AG09319 (cell line): ENCODE results near the gene IQGAP2.
A peak's percentile ranks its signal among the peaks of the same experiment; 100 is the strongest.

ENCODE experiments used
- DNase-seq: peaks from one replicate; pipeline ENCODE4 v3.0.0-alpha.2; 2010; ENCODE audit warnings: low read depth; ENCODE audit errors: extremely low read depth
- TF ChIP-seq, protein P1 (sequence below): IDR thresholded peaks from 2 replicates; pipeline ENCODE4 v1.5.1; 2011; ENCODE audit warnings: low read depth, mild to moderate bottlenecking, inconsistent platforms, low read length, moderate library complexity

IQGAP2 gene, protein sequence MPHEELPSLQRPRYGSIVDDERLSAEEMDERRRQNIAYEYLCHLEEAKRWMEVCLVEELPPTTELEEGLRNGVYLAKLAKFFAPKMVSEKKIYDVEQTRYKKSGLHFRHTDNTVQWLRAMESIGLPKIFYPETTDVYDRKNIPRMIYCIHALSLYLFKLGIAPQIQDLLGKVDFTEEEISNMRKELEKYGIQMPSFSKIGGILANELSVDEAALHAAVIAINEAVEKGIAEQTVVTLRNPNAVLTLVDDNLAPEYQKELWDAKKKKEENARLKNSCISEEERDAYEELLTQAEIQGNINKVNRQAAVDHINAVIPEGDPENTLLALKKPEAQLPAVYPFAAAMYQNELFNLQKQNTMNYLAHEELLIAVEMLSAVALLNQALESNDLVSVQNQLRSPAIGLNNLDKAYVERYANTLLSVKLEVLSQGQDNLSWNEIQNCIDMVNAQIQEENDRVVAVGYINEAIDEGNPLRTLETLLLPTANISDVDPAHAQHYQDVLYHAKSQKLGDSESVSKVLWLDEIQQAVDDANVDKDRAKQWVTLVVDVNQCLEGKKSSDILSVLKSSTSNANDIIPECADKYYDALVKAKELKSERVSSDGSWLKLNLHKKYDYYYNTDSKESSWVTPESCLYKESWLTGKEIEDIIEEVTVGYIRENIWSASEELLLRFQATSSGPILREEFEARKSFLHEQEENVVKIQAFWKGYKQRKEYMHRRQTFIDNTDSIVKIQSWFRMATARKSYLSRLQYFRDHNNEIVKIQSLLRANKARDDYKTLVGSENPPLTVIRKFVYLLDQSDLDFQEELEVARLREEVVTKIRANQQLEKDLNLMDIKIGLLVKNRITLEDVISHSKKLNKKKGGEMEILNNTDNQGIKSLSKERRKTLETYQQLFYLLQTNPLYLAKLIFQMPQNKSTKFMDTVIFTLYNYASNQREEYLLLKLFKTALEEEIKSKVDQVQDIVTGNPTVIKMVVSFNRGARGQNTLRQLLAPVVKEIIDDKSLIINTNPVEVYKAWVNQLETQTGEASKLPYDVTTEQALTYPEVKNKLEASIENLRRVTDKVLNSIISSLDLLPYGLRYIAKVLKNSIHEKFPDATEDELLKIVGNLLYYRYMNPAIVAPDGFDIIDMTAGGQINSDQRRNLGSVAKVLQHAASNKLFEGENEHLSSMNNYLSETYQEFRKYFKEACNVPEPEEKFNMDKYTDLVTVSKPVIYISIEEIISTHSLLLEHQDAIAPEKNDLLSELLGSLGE (N-terminal part only)

DNA sequence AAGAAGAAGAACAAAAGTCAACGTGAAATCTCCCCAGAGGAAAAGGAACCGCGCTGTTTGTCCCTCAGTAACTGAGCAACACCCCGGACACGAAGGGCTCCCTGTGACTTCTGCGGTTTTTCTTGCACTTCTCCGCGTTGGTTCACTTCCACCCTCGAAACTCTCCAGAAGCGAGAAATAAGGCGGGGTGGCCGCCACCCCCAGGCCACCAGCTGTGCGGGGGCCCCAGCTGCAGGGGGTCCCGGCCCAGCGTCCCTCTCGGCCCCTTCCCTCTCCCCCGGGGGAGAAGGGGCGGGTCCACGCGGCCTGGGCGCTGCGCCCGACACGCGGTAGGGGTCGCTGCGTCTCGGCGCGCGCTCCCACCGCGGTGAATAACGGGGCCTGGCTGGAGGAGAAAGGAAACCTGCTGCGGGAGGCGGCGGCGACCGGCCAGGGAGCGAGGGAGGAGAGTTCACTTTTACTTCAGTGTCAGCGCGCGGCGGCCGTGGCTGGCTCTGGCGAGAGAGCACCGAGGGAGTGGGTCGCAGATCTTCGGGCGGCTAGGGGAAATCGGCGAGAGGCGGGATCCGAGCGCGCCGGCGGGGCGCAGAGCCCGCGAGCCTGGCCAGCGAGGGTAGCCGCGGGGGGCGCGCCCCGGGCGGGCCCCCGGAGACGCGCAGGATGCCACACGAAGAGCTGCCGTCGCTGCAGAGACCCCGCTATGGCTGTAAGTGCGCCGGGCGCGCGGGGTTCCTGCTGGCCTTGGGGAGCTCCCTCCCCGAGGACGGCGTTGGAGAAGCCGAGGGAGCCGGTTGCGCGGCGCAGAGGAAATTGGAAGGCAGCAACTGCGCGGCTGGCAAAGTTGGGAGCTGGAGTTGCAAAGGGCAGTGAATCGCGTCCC is at the start of gene IQGAP2:
IQGAP2 (plus strand) TSS at position 400 of the 880 bp plus-strand sequence; CDS start at position 661, 261 bp downstream.
- TF ChIP-seq, protein P1, sequence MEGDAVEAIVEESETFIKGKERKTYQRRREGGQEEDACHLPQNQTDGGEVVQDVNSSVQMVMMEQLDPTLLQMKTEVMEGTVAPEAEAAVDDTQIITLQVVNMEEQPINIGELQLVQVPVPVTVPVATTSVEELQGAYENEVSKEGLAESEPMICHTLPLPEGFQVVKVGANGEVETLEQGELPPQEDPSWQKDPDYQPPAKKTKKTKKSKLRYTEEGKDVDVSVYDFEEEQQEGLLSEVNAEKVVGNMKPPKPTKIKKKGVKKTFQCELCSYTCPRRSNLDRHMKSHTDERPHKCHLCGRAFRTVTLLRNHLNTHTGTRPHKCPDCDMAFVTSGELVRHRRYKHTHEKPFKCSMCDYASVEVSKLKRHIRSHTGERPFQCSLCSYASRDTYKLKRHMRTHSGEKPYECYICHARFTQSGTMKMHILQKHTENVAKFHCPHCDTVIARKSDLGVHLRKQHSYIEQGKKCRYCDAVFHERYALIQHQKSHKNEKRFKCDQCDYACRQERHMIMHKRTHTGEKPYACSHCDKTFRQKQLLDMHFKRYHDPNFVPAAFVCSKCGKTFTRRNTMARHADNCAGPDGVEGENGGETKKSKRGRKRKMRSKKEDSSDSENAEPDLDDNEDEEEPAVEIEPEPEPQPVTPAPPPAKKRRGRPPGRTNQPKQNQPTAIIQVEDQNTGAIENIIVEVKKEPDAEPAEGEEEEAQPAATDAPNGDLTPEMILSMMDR: peak; percentile 34
- DNase-seq: no peak

GRCh38 chr5:76356887-76357286 is 46.2 kb upstream of the IQGAP2 start:
- TF ChIP-seq, protein P1: no peak
- DNase-seq: no peak

DNA sequence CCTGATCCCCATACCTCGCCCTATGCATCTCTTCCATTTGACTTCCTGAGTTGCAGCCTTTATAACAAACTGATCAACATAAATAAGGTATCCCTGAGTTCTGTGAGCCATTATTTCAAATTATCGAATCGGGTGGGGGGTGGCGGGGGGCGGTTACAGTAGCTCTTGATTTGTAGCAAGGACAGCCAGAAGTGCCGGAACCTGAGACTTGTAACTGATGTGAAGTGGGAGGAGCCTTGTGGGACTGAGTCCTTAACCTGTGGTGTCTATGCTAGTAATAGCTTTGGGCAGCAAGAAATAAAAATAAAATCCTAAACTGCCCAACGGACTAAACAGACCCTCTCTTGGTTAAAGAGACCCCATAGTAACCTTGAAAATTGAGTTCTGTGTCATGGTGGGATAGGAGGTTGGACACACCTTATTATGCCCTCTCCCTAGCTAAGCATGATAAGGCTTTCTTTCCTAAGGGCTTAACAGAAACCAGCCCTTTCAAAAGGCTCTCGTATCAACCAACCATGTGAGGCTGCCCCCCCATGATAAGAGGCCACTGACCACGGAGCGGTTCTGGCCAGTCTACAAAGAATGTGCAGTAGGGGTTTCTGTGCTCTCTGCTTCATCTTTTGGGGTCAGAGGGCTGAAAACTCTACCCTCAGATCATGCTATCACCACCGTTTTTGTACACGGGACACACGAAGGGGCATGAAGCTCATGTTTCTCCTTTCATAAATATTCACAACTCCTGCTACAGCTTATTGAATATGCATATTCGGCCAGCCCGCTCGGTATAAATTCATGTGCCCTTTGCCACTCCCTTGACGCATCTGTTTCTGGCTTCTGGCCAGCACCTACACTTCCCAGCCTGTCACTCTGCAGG is 39.5 kb upstream of the IQGAP2 start:
- TF ChIP-seq, protein P1: no peak
- no peak for DNase-seq

GRCh38 chr5:76364226-76364589 is 38.9 kb upstream of the IQGAP2 start:
- TF ChIP-seq, protein P1: no peak
- no peak for DNase-seq

GRCh38 chr5:76365561-76365960 is 37.5 kb upstream of the IQGAP2 start:
- TF ChIP-seq, protein P1: no peak
- DNase-seq: no peak

DNA sequence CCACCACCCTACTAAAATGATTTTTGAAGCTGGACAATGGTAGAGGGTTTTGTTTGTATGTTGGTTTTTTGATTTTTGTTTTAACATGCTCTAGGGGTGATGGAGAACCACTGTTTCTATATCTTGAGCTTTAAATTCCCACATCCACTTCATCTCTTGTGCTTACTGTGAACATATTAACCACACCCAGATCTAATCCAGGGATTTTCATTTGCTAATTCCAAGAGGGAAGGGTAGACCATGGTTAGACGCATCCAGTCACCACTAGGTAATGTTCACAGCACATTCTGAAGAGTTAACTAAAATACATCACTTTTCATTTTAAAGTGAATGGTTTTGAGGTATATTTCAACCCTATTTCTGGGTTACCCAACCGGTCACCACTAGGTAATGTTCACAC is 36.5 kb upstream of the IQGAP2 start:
- TF ChIP-seq, protein P1: no peak
- no peak for DNase-seq
